ENCODE data around the gene CTNNA2. TPM values are rescaled to one million over a fixed set of nuclear protein-coding genes. Genes with fewer than 3 reads are reported as not detected.

Gene CTNNA2
- total and polyA plus RNA-seq, 2 of the 8 experiments (the other 6 are each of a cell fraction or from before 2014, with no cell fraction given) = 3.9 to 9.0 TPM

GRCh38 chr2:80417737-80418136, 904.9 kb downstream of the CTNNA2 start:
- Histone ChIP-seq H3K14ac (ENCODE audit: insufficient read length) (no peak overlapping the region), H4K5ac (ENCODE audit: insufficient read length, low read depth, low read length) (no peak overlapping the region), H3K23ac (ENCODE audit: insufficient read length) (no peak overlapping the region), H3K56ac (replicated peaks; ENCODE audit: insufficient read length, low read depth, low read length) (no peak overlapping the region), H2AFZ (ENCODE audit: low read length) (no peak overlapping the region), H4K20me1 (replicated peaks in 1 of 2; ENCODE audit: control insufficient read depth in 1 of 2, insufficient read depth in 2 of 2, low read length in 2 of 2) (no peaks in the 10 kb centered on the region), H2BK15ac (ENCODE audit: low read length) (no peak overlapping the region), H3K23me2 (ENCODE audit: low read depth, low read length) (no peaks in the 10 kb centered on the region), H3K18ac (ENCODE audit: extremely low read depth, low read length) (no peak overlapping the region), H3K36me3 (ENCODE audit: control insufficient read depth in 2 of 4, insufficient read depth in 4 of 4, low read length in 3 of 4) (no peaks in the 10 kb centered on the region), H3K27ac (ENCODE audit: low read depth, low read length) (no peak overlapping the region), H4K8ac (ENCODE audit: extremely low read depth, insufficient read depth, low read length) (no peak overlapping the region), H4K91ac (replicated peaks; ENCODE audit: insufficient read length, low read length) (no peak overlapping the region), H3K4me3 (ENCODE audit: extremely low read depth in 1 of 4, insufficient read depth in 2 of 4, low read depth in 3 of 4, low read length in 4 of 4) (no peak overlapping the region), H3K4me1 (replicated peaks in 1 of 4; ENCODE audit: control insufficient read depth in 3 of 4, insufficient read depth in 4 of 4, low read length in 3 of 4) (no peaks in the 10 kb centered on the region), H2BK12ac (ENCODE audit: low read depth, low read length) (no peak overlapping the region), H3K27me3 (replicated peaks in 1 of 4; ENCODE audit: control insufficient read depth in 3 of 4, extremely low read depth in 1 of 4, insufficient read depth in 3 of 4, low read length in 3 of 4) (no peaks in the 10 kb centered on the region), H3K9ac (replicated peaks in 1 of 4; ENCODE audit: extremely low read depth in 1 of 4, low read depth in 3 of 4, low read length in 3 of 4) (no peak overlapping the region), H3K4ac (replicated peaks; ENCODE audit: insufficient read length, low read depth, low read length) (no peak overlapping the region), H3K4me2 (ENCODE audit: insufficient read depth in 1 of 2, low read depth in 2 of 2, low read length in 2 of 2) (no peak overlapping the region), H3K79me1 (ENCODE audit: low read depth, low read length) (no peaks in the 10 kb centered on the region), H2BK20ac (ENCODE audit: low read length) (no peak overlapping the region), H2AK5ac (ENCODE audit: low read depth, low read length) (no peak overlapping the region), H3K9me3 (ENCODE audit: insufficient read depth in 2 of 2, low read depth in 1 of 2, low read length in 1 of 2) (no peaks in the 10 kb centered on the region), H2BK5ac (ENCODE audit: low read depth, low read length) (no peak overlapping the region), H3K79me2 (ENCODE audit: control insufficient read depth in 1 of 2, insufficient read depth in 2 of 2, low read length in 2 of 2) (no peaks in the 10 kb centered on the region), H2BK120ac (replicated peaks; ENCODE audit: low read depth, low read length) (no peak overlapping the region)
- no peak for TF ChIP-seq MAX (IDR thresholded peaks at IDR 0.05)
- 93% methylated on average over 1 of the region's 1 CpG; no CpG with 5 or more reads in 1 of the 2 experiments for WGBS, 2 experiments (ENCODE audit: extremely low coverage in 1 of 2, insufficient coverage in 1 of 2, insufficient read length in 1 of 2, insufficient replicate concordance in 2 of 2, low coverage in 1 of 2, low lambda C conversion rate in 2 of 2, missing lambda C conversion rate in 1 of 2)
- ChIA-PET CTCF (ENCODE audit: partially characterized antibody) (interaction anchor here (1.4 kb wide), 1 partner anchor 11 kb away, joined by 4 read pairs; no protein-coding TSS in a partner anchor), POLR2A (ENCODE audit: partially characterized antibody) (no interaction called here)
- FAIRE-seq (no peak), DNase-seq (ENCODE audit: low read depth in 1 of 2, low spot score in 2 of 2) (no peak)

Measured in H1 (cell line).